Activated effector memory CD4-positive, alpha-beta T cell treated with Interleukin-2 at 50 U/mL for 16 hours (primary cell): Measurements from ENCODE around the gene FOXQ1.
"Not testable (repeated sequence)": the region's sequence is repeated elsewhere in the genome, so short reads cannot be mapped to it uniquely, and the experiment has no call there.

Source experiments
- DNase-seq: peaks from one replicate; pipeline ENCODE4 v3.0.0-alpha.2; 2020

The FOXQ1 gene

GRCh38 chr6:1322696-1323219 is 10.9 kb downstream of the FOXQ1 start:
- no peak for DNase-seq

- DNase-seq = no peak
These were observed 13.0 kb downstream of the FOXQ1 start for GRCh38 chr6:1324936-1325335.

GRCh38 chr6:1325461-1326309 is 13.8 kb downstream of the FOXQ1 start:
- DNase-seq = no peak

- no peak for DNase-seq
These were observed 14.7 kb downstream of the FOXQ1 start for GRCh38 chr6:1326535-1327121.

- DNase-seq = no peak
These were observed 15.7 kb downstream of the FOXQ1 start for GRCh38 chr6:1327630-1328029.

- no peak for DNase-seq
These were observed 16.4 kb downstream of the FOXQ1 start for GRCh38 chr6:1328129-1328800.

GRCh38 chr6:1329708-1330107 is 17.8 kb downstream of the FOXQ1 start:
- DNase-seq = no peak

- no peak for DNase-seq
These were observed 22.8 kb downstream of the FOXQ1 start for GRCh38 chr6:1334684-1335083.

GRCh38 chr6:1335367-1336037 is 23.6 kb downstream of the FOXQ1 start:
- no peak for DNase-seq

- DNase-seq = no peak
These were observed 24.4 kb downstream of the FOXQ1 start for GRCh38 chr6:1336246-1336843.

GRCh38 chr6:1337791-1338190 is 25.9 kb downstream of the FOXQ1 start:
- DNase-seq = no peak

- no peak for DNase-seq
These were observed 34.2 kb downstream of the FOXQ1 start for GRCh38 chr6:1346101-1346500.

GRCh38 chr6:1346558-1347091 is 34.7 kb downstream of the FOXQ1 start:
- DNase-seq = no peak

- DNase-seq = no peak
These were observed 35.3 kb downstream of the FOXQ1 start for GRCh38 chr6:1347161-1347560.

- DNase-seq = no peak
These were observed 36.8 kb downstream of the FOXQ1 start for GRCh38 chr6:1348675-1349074.

GRCh38 chr6:1349655-1350054 is 37.8 kb downstream of the FOXQ1 start:
- no peak for DNase-seq

- DNase-seq = no peak
These were observed 39.6 kb downstream of the FOXQ1 start for GRCh38 chr6:1351381-1352008.

- DNase-seq = not testable (repeated sequence)
These were observed 43.2 kb downstream of the FOXQ1 start for GRCh38 chr6:1355068-1355467.

- not testable (repeated sequence) for DNase-seq
These were observed 49.8 kb downstream of the FOXQ1 start for GRCh38 chr6:1361717-1362116.

GRCh38 chr6:1362643-1363042 is 50.7 kb downstream of the FOXQ1 start:
- DNase-seq = no peak

GRCh38 chr6:1363298-1363697 is 51.4 kb downstream of the FOXQ1 start:
- no peak for DNase-seq
